ENCODE measurements around the gene CACNG5.

- TF ChIP-seq, protein P1, sequence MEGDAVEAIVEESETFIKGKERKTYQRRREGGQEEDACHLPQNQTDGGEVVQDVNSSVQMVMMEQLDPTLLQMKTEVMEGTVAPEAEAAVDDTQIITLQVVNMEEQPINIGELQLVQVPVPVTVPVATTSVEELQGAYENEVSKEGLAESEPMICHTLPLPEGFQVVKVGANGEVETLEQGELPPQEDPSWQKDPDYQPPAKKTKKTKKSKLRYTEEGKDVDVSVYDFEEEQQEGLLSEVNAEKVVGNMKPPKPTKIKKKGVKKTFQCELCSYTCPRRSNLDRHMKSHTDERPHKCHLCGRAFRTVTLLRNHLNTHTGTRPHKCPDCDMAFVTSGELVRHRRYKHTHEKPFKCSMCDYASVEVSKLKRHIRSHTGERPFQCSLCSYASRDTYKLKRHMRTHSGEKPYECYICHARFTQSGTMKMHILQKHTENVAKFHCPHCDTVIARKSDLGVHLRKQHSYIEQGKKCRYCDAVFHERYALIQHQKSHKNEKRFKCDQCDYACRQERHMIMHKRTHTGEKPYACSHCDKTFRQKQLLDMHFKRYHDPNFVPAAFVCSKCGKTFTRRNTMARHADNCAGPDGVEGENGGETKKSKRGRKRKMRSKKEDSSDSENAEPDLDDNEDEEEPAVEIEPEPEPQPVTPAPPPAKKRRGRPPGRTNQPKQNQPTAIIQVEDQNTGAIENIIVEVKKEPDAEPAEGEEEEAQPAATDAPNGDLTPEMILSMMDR (IDR thresholded peaks at IDR 0.05; ENCODE audit: low read depth, low read length) = no peak
- no peak for TF ChIP-seq EZH2phosphoT487 (IDR thresholded peaks at IDR 0.05; ENCODE audit: low read depth)
Observed at GRCh38 chr17:66858226-66859083, 23.5 kb downstream of the CACNG5 start.

Data from OCI-LY3 (cell line).